HEK293 (cell line): ENCODE results near the gene LRRC52.

Source experiments
- BCL11A ChIP-seq: fragments of 450-650 bp; formaldehyde crosslinking; IDR thresholded peaks from 2 replicates; pipeline ENCODE4 v1.5.1; 2016; ENCODE audit warnings: low read depth, missing biosample characterization, missing genetic modification characterization
- FEZF1 ChIP-seq: fragments of 450-650 bp; formaldehyde crosslinking; IDR thresholded peaks from 2 replicates; pipeline ENCODE4 v1.5.1; 2016; ENCODE audit warnings: missing biosample characterization, missing genetic modification characterization
- GLI2 ChIP-seq: fragments of 450-650 bp; formaldehyde crosslinking; IDR thresholded peaks from 2 replicates; pipeline ENCODE4; 2017; ENCODE audit warnings: missing biosample characterization, missing genetic modification characterization, low read depth, borderline replicate concordance
- KLF8 ChIP-seq: fragments of 450-650 bp; formaldehyde crosslinking; IDR thresholded peaks from 2 replicates; pipeline ENCODE4 v1.5.1; 2016; ENCODE audit warnings: missing biosample characterization, missing genetic modification characterization
- OSR2 ChIP-seq: fragments of 450-650 bp; formaldehyde crosslinking; IDR thresholded peaks from 2 replicates; pipeline ENCODE4 v1.5.1; 2016; ENCODE audit warnings: missing biosample characterization, missing genetic modification characterization
- PRDM1 ChIP-seq: fragments of 450-650 bp; formaldehyde crosslinking; IDR thresholded peaks from 2 replicates; pipeline ENCODE4; 2016; ENCODE audit warnings: missing biosample characterization, missing genetic modification characterization
- RBAK ChIP-seq: fragments of 450-650 bp; formaldehyde crosslinking; IDR thresholded peaks from 2 replicates; pipeline ENCODE4 v1.5.1; 2016; ENCODE audit warnings: missing biosample characterization, missing genetic modification characterization
- REPIN1 ChIP-seq: fragments of 450-650 bp; formaldehyde crosslinking; IDR thresholded peaks from 2 replicates; pipeline ENCODE4 v1.5.1; 2017; ENCODE audit warnings: missing biosample characterization, missing genetic modification characterization, low read depth
- SALL2 ChIP-seq: fragments of 450-650 bp; formaldehyde crosslinking; IDR thresholded peaks from 2 replicates; pipeline ENCODE4 v1.5.0; 2017; ENCODE audit warnings: missing biosample characterization, mild to moderate bottlenecking, missing genetic modification characterization, borderline replicate concordance
- SCRT1 ChIP-seq: fragments of 450-650 bp; formaldehyde crosslinking; IDR thresholded peaks from 2 replicates; pipeline ENCODE4 v1.5.1; 2016; ENCODE audit warnings: missing biosample characterization, missing genetic modification characterization, borderline replicate concordance
- SETDB1 ChIP-seq: IDR thresholded peaks from one replicate; pipeline ENCODE4 v1.6.1; 2017; ENCODE audit warnings: mild to moderate bottlenecking, low read length, moderate library complexity, mixed read lengths; ENCODE audit not compliant: insufficient read length
- SP2 ChIP-seq: fragments of 450-650 bp; formaldehyde crosslinking; IDR thresholded peaks from 2 replicates; pipeline ENCODE4 v1.5.1; 2016; ENCODE audit warnings: missing biosample characterization, missing genetic modification characterization
- YY1 ChIP-seq: fragments of 450-650 bp; formaldehyde crosslinking; IDR thresholded peaks from 2 replicates; pipeline ENCODE4 v1.5.1; 2018; ENCODE audit warnings: missing biosample characterization, missing genetic modification characterization
- ZBTB48 ChIP-seq: fragments of 450-650 bp; formaldehyde crosslinking; IDR thresholded peaks from 2 replicates; pipeline ENCODE4 v1.5.1; 2016; ENCODE audit warnings: missing biosample characterization, missing genetic modification characterization
- ZBTB7A ChIP-seq: fragments of 450-650 bp; formaldehyde crosslinking; IDR thresholded peaks from 2 replicates; pipeline ENCODE4 v1.5.1; 2016; ENCODE audit warnings: low read depth, missing biosample characterization, missing genetic modification characterization
- ZBTB8A ChIP-seq: fragments of 450-650 bp; formaldehyde crosslinking; IDR thresholded peaks from 2 replicates; pipeline ENCODE4 v1.5.1; 2016; ENCODE audit warnings: missing biosample characterization, missing genetic modification characterization
- ZNF112 ChIP-seq: fragments of 450-650 bp; formaldehyde crosslinking; IDR thresholded peaks from 2 replicates; pipeline ENCODE4 v1.5.0; 2017; ENCODE audit warnings: missing biosample characterization, missing genetic modification characterization
- ZNF140 ChIP-seq: fragments of 450-650 bp; formaldehyde crosslinking; IDR thresholded peaks from 2 replicates; pipeline ENCODE4 v1.5.1; 2016; ENCODE audit warnings: missing biosample characterization, missing genetic modification characterization
- ZNF169 ChIP-seq: fragments of 450-650 bp; formaldehyde crosslinking; IDR thresholded peaks from 2 replicates; pipeline ENCODE4 v1.5.1; 2016; ENCODE audit warnings: missing biosample characterization, missing genetic modification characterization
- ZNF354C ChIP-seq: fragments of 450-650 bp; formaldehyde crosslinking; IDR thresholded peaks from 2 replicates; pipeline ENCODE4 v1.5.1; 2016; ENCODE audit warnings: missing biosample characterization, missing genetic modification characterization, low read depth, borderline replicate concordance
- ZNF37A ChIP-seq: fragments of 450-650 bp; IDR thresholded peaks from 2 replicates; pipeline ENCODE4 v1.5.1; 2018; ENCODE audit warnings: missing biosample characterization, missing genetic modification characterization
- ZNF391 ChIP-seq: fragments of 450-650 bp; formaldehyde crosslinking; IDR thresholded peaks from 2 replicates; pipeline ENCODE4 v1.5.1; 2016; ENCODE audit warnings: low read depth, missing biosample characterization, missing genetic modification characterization, borderline replicate concordance
- ZNF423 ChIP-seq: fragments of 450-650 bp; formaldehyde crosslinking; IDR thresholded peaks from 2 replicates; pipeline ENCODE4 v1.5.1; 2016; ENCODE audit warnings: missing biosample characterization, missing genetic modification characterization
- ZNF561 ChIP-seq: fragments of 450-650 bp; IDR thresholded peaks from 2 replicates; pipeline ENCODE4 v1.5.1; 2018; ENCODE audit warnings: missing biosample characterization, missing genetic modification characterization, borderline replicate concordance
- ZNF623 ChIP-seq: fragments of 450-650 bp; formaldehyde crosslinking; IDR thresholded peaks from 2 replicates; pipeline ENCODE4 v1.5.1; 2016; ENCODE audit warnings: missing biosample characterization, missing genetic modification characterization
- ZNF660 ChIP-seq: fragments of 450-650 bp; IDR thresholded peaks from 2 replicates; pipeline ENCODE4 v1.5.1; 2018; ENCODE audit warnings: missing biosample characterization, mild to moderate bottlenecking, missing genetic modification characterization
- ZNF664 ChIP-seq: fragments of 450-650 bp; formaldehyde crosslinking; IDR thresholded peaks from 2 replicates; pipeline ENCODE4 v1.5.1; 2016; ENCODE audit warnings: missing biosample characterization, missing genetic modification characterization
- ZNF776 ChIP-seq: fragments of 450-650 bp; formaldehyde crosslinking; IDR thresholded peaks from 2 replicates; pipeline ENCODE4 v1.5.0; 2017; ENCODE audit warnings: missing biosample characterization, missing genetic modification characterization, borderline replicate concordance
- ZNF792 ChIP-seq: fragments of 450-650 bp; formaldehyde crosslinking; IDR thresholded peaks from 2 replicates; pipeline ENCODE4 v1.5.1; 2016; ENCODE audit warnings: missing biosample characterization, missing genetic modification characterization
- ZNF830 ChIP-seq: fragments of 450-650 bp; IDR thresholded peaks from 2 replicates; pipeline ENCODE4 v1.5.0; 2018; ENCODE audit warnings: missing biosample characterization, missing genetic modification characterization, low read depth, mild to moderate bottlenecking, moderate library complexity
- TF ChIP-seq, protein P1 (sequence below): fragments of 450-650 bp; formaldehyde crosslinking; IDR thresholded peaks from 2 replicates; pipeline ENCODE4 v1.5.1; 2016; ENCODE audit warnings: missing biosample characterization, missing genetic modification characterization
- TF ChIP-seq, protein P2 (sequence below): fragments of 450-650 bp; formaldehyde crosslinking; IDR thresholded peaks from 2 replicates; pipeline ENCODE4 v1.5.1; 2016; ENCODE audit warnings: missing biosample characterization, missing genetic modification characterization
- TF ChIP-seq, protein P3 (sequence below): fragments of 450-650 bp; formaldehyde crosslinking; IDR thresholded peaks from 2 replicates; pipeline ENCODE4 v1.5.1; 2016; ENCODE audit warnings: missing biosample characterization, missing genetic modification characterization

Gene LRRC52

DNA sequence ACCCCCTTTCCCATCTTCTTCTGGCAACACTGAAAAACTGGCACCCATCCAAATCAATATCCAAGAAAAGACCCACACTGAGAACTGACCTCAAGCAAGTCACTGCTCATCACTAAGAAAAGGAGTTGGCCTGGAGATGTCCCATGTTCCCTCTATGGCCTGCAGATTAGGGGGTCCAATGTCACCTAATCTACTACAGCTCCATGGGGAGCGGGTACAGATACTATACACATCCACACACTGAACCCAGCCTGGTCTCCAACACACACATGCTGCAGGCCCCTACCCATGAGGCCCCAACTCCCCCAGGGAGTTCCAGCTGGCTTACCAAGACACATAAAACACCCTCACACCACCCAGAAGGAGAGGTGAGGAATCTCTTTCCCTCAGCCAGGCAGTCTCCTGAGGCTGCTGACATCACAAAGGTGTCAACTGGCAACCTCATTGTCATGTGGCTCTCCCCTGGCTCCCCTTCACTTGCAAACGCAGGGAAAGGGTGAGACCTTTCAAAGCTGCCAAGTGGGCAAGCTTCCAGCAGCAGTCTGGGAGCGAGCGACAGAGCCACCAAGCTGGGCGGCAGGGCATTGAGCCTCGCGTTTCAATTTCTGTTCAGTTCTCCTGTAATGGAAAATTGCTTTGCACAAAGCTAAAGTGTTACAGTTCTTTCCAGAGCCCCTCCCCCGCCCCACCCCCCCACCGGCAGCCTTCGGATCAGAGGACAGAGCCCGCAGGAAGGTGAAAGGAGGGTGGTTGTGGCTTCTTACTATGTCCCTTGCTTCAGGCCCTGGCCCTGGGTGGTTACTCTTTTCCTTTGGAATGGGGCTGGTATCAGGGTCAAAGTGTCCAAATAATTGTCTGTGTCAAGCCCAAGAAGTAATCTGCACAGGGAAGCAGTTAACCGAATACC is at the start of gene LRRC52 (continued):
- TF ChIP-seq, protein P1, sequence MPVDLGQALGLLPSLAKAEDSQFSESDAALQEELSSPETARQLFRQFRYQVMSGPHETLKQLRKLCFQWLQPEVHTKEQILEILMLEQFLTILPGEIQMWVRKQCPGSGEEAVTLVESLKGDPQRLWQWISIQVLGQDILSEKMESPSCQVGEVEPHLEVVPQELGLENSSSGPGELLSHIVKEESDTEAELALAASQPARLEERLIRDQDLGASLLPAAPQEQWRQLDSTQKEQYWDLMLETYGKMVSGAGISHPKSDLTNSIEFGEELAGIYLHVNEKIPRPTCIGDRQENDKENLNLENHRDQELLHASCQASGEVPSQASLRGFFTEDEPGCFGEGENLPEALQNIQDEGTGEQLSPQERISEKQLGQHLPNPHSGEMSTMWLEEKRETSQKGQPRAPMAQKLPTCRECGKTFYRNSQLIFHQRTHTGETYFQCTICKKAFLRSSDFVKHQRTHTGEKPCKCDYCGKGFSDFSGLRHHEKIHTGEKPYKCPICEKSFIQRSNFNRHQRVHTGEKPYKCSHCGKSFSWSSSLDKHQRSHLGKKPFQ (tag by site-specific recombination) = no peak
- TF ChIP-seq ZNF792 (tag by site-specific recombination) = no peak
- TF ChIP-seq ZNF169 (tag by site-specific recombination) = no peak
- TF ChIP-seq YY1 (tag by site-specific recombination) = no peak
- TF ChIP-seq ZNF140 (tag by site-specific recombination) = no peak
- TF ChIP-seq, protein P2, sequence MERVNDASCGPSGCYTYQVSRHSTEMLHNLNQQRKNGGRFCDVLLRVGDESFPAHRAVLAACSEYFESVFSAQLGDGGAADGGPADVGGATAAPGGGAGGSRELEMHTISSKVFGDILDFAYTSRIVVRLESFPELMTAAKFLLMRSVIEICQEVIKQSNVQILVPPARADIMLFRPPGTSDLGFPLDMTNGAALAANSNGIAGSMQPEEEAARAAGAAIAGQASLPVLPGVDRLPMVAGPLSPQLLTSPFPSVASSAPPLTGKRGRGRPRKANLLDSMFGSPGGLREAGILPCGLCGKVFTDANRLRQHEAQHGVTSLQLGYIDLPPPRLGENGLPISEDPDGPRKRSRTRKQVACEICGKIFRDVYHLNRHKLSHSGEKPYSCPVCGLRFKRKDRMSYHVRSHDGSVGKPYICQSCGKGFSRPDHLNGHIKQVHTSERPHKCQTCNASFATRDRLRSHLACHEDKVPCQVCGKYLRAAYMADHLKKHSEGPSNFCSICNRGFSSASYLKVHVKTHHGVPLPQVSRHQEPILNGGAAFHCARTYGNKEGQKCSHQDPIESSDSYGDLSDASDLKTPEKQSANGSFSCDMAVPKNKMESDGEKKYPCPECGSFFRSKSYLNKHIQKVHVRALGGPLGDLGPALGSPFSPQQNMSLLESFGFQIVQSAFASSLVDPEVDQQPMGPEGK = peak; percentile 81
- no peak for TF ChIP-seq REPIN1 (tag by site-specific recombination)
- 0 out of 2 replicates have a peak, but pooled peaks have one; percentile 10 for TF ChIP-seq ZNF660 (tag by site-specific recombination)
- TF ChIP-seq ZNF37A (tag by site-specific recombination) = no peak
- no peak for TF ChIP-seq ZNF830 (tag by site-specific recombination)
- TF ChIP-seq ZNF623 (tag by site-specific recombination) = no peak
- TF ChIP-seq SALL2 (tag by site-specific recombination) = no peak
- TF ChIP-seq SCRT1 = no peak
- no peak for TF ChIP-seq ZNF391 (tag by site-specific recombination)
- peak; percentile 66 for TF ChIP-seq PRDM1 (tag by site-specific recombination)
- no peak for TF ChIP-seq BCL11A (tag by site-specific recombination)
- TF ChIP-seq ZNF561 (tag by site-specific recombination) = 0 out of 2 replicates have a peak, but pooled peaks have one; percentile 32
- no peak for TF ChIP-seq ZNF664 (tag by site-specific recombination)
- TF ChIP-seq ZBTB8A = no peak
- peak; percentile 37; the same call in 1 of the 2 replicates for TF ChIP-seq KLF8 (tag by site-specific recombination)
- TF ChIP-seq ZBTB7A (tag by site-specific recombination) = no peak
- peak; percentile 36; the same call in 1 of the 2 replicates for TF ChIP-seq OSR2 (tag by site-specific recombination)
- TF ChIP-seq ZNF423 (tag by site-specific recombination) = peak; percentile 46; the same call in 1 of the 2 replicates
- TF ChIP-seq, protein P3, sequence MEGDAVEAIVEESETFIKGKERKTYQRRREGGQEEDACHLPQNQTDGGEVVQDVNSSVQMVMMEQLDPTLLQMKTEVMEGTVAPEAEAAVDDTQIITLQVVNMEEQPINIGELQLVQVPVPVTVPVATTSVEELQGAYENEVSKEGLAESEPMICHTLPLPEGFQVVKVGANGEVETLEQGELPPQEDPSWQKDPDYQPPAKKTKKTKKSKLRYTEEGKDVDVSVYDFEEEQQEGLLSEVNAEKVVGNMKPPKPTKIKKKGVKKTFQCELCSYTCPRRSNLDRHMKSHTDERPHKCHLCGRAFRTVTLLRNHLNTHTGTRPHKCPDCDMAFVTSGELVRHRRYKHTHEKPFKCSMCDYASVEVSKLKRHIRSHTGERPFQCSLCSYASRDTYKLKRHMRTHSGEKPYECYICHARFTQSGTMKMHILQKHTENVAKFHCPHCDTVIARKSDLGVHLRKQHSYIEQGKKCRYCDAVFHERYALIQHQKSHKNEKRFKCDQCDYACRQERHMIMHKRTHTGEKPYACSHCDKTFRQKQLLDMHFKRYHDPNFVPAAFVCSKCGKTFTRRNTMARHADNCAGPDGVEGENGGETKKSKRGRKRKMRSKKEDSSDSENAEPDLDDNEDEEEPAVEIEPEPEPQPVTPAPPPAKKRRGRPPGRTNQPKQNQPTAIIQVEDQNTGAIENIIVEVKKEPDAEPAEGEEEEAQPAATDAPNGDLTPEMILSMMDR = no peak
- 0 out of 2 replicates have a peak, but pooled peaks have one; percentile 17 for TF ChIP-seq FEZF1 (tag by site-specific recombination)
- no peak for TF ChIP-seq ZNF112 (tag by site-specific recombination)
- TF ChIP-seq ZBTB48 (tag by site-specific recombination) = 0 out of 2 replicates have a peak, but pooled peaks have one; percentile 28
- no peak for TF ChIP-seq ZNF776 (tag by site-specific recombination)
- no peak for TF ChIP-seq SETDB1
- TF ChIP-seq ZNF354C (tag by site-specific recombination) = no peak
- TF ChIP-seq SP2 (tag by site-specific recombination) = no peak
- no peak for TF ChIP-seq RBAK
- no peak for TF ChIP-seq GLI2 (tag by site-specific recombination)
